Caki2 (cell line): ENCODE results near the gene SETD5. TPM values are rescaled to one million over a fixed set of nuclear protein-coding genes. Genes with fewer than 3 reads are reported as not detected.

Source experiments
- total RNA-seq: library from RNA; depleted of rRNA; stranded (reverse); fragments of >200 nt; shearing (Covaris generic); gene quantifications from 2 replicates; pipeline ENCODE4 v1.2.3, GENCODE V29; 2014; ENCODE audit warnings: low replicate concordance; rRNA removed

SETD5 gene
- total RNA-seq, 1 experiment from 2014 or later, result 30.7 TPM

Other genes starting within 250 kb of the SETD5 start
- gene SRGAP3, start 148.0 kb upstream of the SETD5 start, total RNA-seq, result 1.8 and 7.6 TPM in 2 replicates
- 25.7 and 28.1 TPM in 2 replicates for gene THUMPD3, start 34.6 kb upstream of the SETD5 start, total RNA-seq
- gene LHFPL4, start 156.2 kb downstream of the SETD5 start, total RNA-seq, result not detected in 2 replicates